DND-41 (cell line): ENCODE data around the gene THRB.

Source experiments
- ATAC-seq: fragments of 200-7000 bp; cut with Tn5 transposase; 3 replicates; pipeline ENCODE4 v1.9.1; 2021; ENCODE audit warnings: low read depth; ENCODE audit not compliant: insufficient read depth
- DNase-seq: peaks from one replicate; pipeline ENCODE4 v3.0.0-alpha.2; 2020
- H2AFZ ChIP-seq: 2 replicates; pipeline ENCODE4 v1.6.0; 2012; ENCODE audit warnings: low read depth, low read length
- H3K27ac ChIP-seq: 2 replicates; pipeline ENCODE4 v1.5.1; 2012; ENCODE audit warnings: low read length, inconsistent platforms
- H3K27me3 ChIP-seq: fragments of 200-600 bp; sonication (generic); 2 replicates; pipeline ENCODE4 v1.6.0; 2012; ENCODE audit warnings: low read length, mild to moderate bottlenecking, inconsistent platforms; ENCODE audit not compliant: insufficient read depth, poor library complexity
- H3K36me3 ChIP-seq: 2 replicates; pipeline ENCODE4 v1.5.1; 2012; ENCODE audit warnings: low read length, inconsistent platforms; ENCODE audit not compliant: insufficient read depth
- H3K4me1 ChIP-seq: 2 replicates; pipeline ENCODE4 v1.5.1; 2012; ENCODE audit warnings: mild to moderate bottlenecking, low read length; ENCODE audit not compliant: insufficient read depth
- H3K4me2 ChIP-seq: 2 replicates; pipeline ENCODE4 v1.6.0; 2012; ENCODE audit warnings: mild to moderate bottlenecking, moderate library complexity, low read length, inconsistent platforms; ENCODE audit not compliant: insufficient read depth
- H3K4me3 ChIP-seq, 2 experiments: fragments of 200-600 bp in 1 of 2; shearing (Covaris generic) in 1 of 2; 2 replicates each; pipeline ENCODE4 v1.5.1; 2012 to 2016; ENCODE audit warnings: inconsistent platforms in 2 of 2, low read length in 2 of 2, mild to moderate bottlenecking in 2 of 2, low read depth in 1 of 2, moderate library complexity in 1 of 2
- H3K79me2 ChIP-seq: 2 replicates; pipeline ENCODE4 v1.6.0; 2012; ENCODE audit warnings: low read length, inconsistent platforms; ENCODE audit not compliant: insufficient read depth
- H3K9ac ChIP-seq: 2 replicates; pipeline ENCODE4 v1.6.0; 2012; ENCODE audit warnings: low read depth, mild to moderate bottlenecking, inconsistent platforms, low read length, moderate library complexity
- H3K9me3 ChIP-seq: 2 replicates; pipeline ENCODE4 v1.5.1; 2012; ENCODE audit warnings: low read length, moderate library complexity, mild to moderate bottlenecking, inconsistent platforms; ENCODE audit not compliant: insufficient read depth, severe bottlenecking
- H4K20me1 ChIP-seq: 2 replicates; pipeline ENCODE4 v1.6.0; 2012; ENCODE audit warnings: low read length; ENCODE audit not compliant: insufficient read depth
- CTCF ChIP-seq: IDR thresholded peaks from 2 replicates; pipeline ENCODE4 v1.5.1; 2012; ENCODE audit warnings: borderline replicate concordance, low read length, moderate library complexity, mild to moderate bottlenecking; ENCODE audit not compliant: poor library complexity, severe bottlenecking; ENCODE audit errors: extremely low read depth
- EZH2 ChIP-seq: IDR thresholded peaks from 3 replicates; pipeline ENCODE4 v1.6.1; 2012; ENCODE audit warnings: borderline replicate concordance, low read depth, mild to moderate bottlenecking, moderate library complexity, low read length, inconsistent platforms; ENCODE audit not compliant: severe bottlenecking

Gene THRB

DNA sequence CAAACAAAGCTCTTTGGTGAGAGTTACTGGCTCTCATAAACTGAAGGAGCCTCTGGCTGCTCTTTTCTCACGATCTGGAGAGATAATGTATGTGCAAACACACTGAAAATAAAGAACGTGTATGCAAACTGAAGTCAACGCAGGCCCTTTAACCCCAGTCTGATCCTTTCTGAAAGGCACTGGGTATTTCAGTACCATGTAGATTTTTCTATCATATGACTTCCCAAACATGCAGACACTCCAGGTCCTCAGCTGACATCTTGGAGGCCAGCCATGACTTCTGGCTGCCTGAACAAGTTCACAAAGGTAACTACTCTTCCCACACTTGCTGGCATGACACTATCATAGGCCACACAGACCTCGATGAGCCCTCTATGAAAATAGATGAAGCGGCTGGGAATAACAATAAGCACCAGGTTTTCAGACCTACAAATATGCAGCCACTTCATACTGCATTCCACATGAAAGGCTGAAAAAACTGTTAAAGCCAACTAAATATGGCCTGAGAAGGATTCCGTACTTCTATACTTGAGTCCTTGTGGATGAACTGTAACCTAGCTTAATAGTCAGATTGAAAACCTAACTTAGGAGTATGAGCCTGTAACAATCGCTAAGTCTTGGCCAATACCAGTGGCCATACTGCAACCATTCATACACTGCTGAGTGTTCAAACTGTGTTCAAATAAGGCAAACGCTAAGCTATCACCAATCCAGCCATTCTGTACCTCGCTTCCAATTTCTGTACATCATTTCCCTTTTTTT is 121.3 kb downstream of the THRB start:
- ATAC-seq = no peak
- Histone ChIP-seq H3K27me3 (no peaks in the 10 kb centered on the region), H3K27ac (no peak overlapping the region), H4K20me1 (no peaks in the 10 kb centered on the region), H3K36me3 (no peaks in the 10 kb centered on the region), H3K79me2 (no peaks in the 10 kb centered on the region), H3K4me2 (no peak overlapping the region), H3K9ac (no peak overlapping the region), H2AFZ (no peak overlapping the region), H3K4me1 (no peaks in the 10 kb centered on the region), H3K4me3 (no peak overlapping the region), H3K9me3 (no peaks in the 10 kb centered on the region)
- TF ChIP-seq EZH2 = no peak
- TF ChIP-seq CTCF = no peak
- DNase-seq = no peak

DNA sequence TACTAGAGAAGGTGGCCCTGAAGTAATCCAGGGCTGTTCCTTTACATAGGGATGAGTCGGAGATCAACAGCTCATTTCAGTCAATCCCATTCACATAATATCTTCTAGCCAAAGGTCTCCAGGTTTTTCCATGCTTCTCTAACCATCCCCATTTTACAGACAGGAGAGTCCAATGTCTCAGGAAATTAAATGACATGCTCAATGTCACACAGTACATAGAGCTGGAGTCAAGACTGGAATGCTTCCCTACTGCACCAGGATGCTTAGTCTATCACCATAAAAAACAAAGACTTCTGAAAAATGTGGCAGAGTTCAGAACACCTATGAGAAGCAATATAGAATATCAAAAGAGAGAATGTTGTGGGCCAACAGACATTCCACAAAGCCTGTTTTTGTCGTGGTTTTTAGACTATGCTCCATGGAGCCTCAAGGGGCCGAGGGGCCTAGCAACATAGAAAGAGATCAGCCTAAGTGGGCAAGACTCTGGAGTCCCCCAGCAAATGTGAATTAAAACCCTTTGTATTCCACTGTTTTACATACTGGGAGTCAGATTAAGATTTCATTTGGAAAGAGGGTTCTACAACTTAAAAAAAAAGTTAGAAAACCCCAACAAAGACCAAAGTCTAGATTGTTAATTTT is 122.0 kb downstream of the THRB start:
- Histone ChIP-seq H3K27ac (no peak overlapping the region), H3K9ac (no peak overlapping the region), H3K4me3 (no peak overlapping the region), H3K9me3 (no peaks in the 10 kb centered on the region), H3K4me2 (no peak overlapping the region), H4K20me1 (no peaks in the 10 kb centered on the region), H3K27me3 (no peaks in the 10 kb centered on the region), H3K79me2 (no peaks in the 10 kb centered on the region), H2AFZ (no peak overlapping the region), H3K4me1 (no peaks in the 10 kb centered on the region), H3K36me3 (no peaks in the 10 kb centered on the region)
- DNase-seq (no peak), ATAC-seq (no peak)
- no peak for TF ChIP-seq EZH2
- no peak for TF ChIP-seq CTCF

DNA sequence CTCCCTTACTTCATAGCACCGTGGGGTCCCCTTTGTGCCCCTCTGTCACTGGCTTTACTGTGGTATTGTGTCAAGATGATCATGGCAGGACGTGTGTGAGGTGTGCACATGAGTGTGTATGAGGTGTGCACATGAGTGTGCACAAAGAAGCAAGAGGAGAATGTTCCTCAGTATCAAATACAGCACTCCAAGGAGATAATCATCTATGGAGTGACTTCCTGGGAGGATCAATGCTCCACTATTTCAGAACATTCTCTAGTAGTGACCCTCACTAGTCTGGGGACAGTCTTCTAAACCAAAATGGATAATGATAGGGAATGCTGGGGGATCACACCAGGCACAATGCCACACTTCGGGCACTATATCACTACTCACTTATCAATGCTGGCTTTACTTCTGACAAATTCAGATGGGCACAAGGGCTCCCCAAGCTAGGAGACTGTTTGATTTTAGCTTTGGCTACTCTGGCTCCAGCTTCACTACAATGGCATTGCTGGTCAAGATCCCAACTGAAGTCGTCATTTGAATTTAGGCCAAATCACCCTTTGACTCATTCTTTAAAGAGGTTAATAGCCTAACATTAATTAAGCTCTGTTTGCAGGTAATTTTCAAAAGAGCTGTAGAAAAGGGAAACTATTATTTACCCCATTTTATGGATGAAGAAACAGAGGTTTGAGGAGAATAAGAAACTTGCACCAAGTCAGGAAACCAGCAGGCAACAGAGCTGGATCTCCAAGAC is 124.1 kb downstream of the THRB start:
- DNase-seq (no peak), ATAC-seq (no peak)
- TF ChIP-seq EZH2 (no peak), CTCF (no peak)
- Histone ChIP-seq H3K36me3 (no peaks in the 10 kb centered on the region), H3K79me2 (no peaks in the 10 kb centered on the region), H4K20me1 (no peaks in the 10 kb centered on the region), H2AFZ (no peak overlapping the region), H3K4me2 (no peak overlapping the region), H3K27me3 (no peaks in the 10 kb centered on the region), H3K9me3 (no peaks in the 10 kb centered on the region), H3K9ac (no peak overlapping the region), H3K27ac (no peak overlapping the region), H3K4me1 (no peaks in the 10 kb centered on the region), H3K4me3 (no peak overlapping the region)
